Fibroblast of villous mesenchyme (primary cell): ENCODE measurements around the gene AICDA. TPM values are rescaled to one million over a fixed set of nuclear protein-coding genes. Genes with fewer than 3 reads are reported as not detected.

Experiments used
- DNase-seq: peaks from one replicate; pipeline ENCODE4 v3.0.0-alpha.2; 2010; ENCODE audit warnings: low read depth
- H3K4me3 ChIP-seq: 2 replicates; pipeline ENCODE4 v1.5.1; 2011; ENCODE audit warnings: low read depth, mild to moderate bottlenecking, low read length
- total RNA-seq: library from RNA; depleted of rRNA; stranded (reverse); fragments of >200 nt; gene quantifications from 2 replicates; pipeline ENCODE4 v1.2.3, GENCODE V29; 2012
- TF ChIP-seq, protein P1 (sequence below): IDR thresholded peaks from 2 replicates; pipeline ENCODE4 v1.5.1; 2012; ENCODE audit warnings: low read depth, mild to moderate bottlenecking, low read length; ENCODE audit not compliant: insufficient read depth

AICDA gene
- total RNA-seq, 1 donor: not detected

DNA sequence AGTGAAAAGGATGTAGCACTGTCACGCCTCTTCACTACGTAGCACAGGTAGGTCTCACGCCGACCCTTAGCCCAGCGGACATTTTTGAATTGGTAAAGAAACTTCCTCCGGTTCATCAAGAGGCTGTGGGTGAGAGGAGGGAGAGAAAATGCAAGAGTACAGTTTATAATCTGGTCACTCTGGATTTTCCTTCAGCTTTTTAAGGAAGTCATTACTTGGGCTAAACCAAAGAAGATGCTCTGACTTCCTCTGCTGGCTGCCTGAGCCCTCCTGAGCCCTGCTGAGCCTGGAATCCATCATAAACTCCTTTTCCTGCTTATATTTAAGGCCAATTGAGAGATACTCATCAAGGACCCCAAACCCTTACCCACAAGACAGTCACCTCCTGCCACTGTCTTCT, 5.8 kb downstream of the AICDA start:
- TF ChIP-seq, protein P1, sequence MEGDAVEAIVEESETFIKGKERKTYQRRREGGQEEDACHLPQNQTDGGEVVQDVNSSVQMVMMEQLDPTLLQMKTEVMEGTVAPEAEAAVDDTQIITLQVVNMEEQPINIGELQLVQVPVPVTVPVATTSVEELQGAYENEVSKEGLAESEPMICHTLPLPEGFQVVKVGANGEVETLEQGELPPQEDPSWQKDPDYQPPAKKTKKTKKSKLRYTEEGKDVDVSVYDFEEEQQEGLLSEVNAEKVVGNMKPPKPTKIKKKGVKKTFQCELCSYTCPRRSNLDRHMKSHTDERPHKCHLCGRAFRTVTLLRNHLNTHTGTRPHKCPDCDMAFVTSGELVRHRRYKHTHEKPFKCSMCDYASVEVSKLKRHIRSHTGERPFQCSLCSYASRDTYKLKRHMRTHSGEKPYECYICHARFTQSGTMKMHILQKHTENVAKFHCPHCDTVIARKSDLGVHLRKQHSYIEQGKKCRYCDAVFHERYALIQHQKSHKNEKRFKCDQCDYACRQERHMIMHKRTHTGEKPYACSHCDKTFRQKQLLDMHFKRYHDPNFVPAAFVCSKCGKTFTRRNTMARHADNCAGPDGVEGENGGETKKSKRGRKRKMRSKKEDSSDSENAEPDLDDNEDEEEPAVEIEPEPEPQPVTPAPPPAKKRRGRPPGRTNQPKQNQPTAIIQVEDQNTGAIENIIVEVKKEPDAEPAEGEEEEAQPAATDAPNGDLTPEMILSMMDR: no peak
- no peak for DNase-seq
- H3K4me3 ChIP-seq: no peak overlapping the region

DNA sequence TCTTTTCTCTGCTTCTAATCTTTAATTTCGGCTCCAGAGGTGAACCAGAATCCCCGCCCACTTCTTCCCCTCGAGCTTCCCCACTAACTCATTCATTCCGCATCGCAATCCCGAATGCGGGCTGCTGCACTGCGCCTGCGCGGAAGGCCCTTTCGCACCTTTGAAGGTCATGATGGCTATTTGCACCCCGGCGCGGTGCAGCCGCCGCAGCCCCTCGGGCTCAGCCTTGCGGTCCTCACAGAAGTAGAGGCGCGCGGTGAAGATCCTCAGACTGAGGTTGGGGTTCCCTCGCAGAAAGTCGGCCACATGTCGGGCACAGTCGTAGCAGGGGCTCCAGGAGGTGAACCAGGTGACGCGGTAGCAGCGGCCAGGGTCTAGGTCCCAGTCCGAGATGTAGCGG, 7.6 kb downstream of the AICDA start:
- no peak for DNase-seq
- TF ChIP-seq, protein P1: no peak
- no peak overlapping the region for H3K4me3 ChIP-seq

DNA sequence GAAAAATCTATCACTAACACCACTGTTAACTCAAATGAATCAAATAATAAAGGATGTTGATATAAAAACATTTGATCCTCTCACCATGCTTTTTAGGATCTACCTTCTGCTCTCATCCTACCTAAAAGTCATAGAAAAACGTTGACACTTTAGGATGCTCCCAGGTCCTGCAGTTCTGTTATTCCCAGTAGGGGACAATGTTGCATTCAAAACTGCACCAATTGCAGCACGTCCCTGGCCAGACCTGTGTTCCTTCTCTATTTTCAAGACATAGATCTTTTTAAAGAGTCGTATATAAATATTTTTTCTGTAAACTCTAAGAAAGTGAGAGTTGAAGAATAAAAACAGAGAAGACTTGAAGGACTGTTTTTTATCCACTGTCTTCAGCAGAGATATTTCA, 8.8 kb downstream of the AICDA start:
- no peak for DNase-seq
- H3K4me3 ChIP-seq: no peak overlapping the region
- TF ChIP-seq, protein P1: no peak

DNA sequence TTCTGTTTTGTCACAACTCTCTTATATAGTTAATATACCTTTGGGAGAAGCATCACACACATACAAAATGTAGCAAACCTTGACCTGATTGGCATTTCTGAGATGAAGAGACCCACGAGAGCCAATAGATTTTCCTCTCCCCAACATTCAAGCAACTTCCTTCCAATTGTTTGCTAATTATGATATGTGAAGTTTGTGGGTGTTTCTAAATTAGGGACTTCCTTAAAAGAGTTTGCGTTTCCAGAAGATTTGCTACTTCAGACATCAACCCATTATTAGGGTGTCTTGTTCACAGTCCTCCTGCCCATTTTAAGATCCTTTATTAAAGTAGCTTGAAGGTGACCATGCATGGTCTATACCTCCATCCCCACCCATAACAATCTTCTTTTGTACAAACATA, 9.4 kb downstream of the AICDA start:
- TF ChIP-seq, protein P1: no peak
- no peak for DNase-seq
- H3K4me3 ChIP-seq: no peak overlapping the region

DNA sequence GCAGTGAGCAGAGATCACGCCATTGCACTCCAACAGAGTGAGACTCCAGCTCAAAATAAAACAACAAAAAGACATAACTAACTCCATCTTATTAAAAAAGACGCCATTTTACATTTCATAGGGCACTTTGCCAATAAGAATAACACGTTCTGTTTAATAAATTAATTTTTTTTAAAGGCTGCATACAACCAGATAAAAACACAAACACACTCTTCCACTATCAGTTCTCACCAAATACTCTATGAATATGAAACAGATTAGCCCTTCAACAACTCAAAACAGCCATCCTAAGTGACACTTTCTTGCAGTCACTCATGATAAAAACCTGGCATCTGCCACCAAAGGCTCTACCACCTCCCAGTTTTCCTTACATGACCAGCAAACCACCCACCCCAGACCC, 16.1 kb downstream of the AICDA start:
- no peak for DNase-seq
- TF ChIP-seq, protein P1: no peak
- H3K4me3 ChIP-seq: no peak overlapping the region

DNA sequence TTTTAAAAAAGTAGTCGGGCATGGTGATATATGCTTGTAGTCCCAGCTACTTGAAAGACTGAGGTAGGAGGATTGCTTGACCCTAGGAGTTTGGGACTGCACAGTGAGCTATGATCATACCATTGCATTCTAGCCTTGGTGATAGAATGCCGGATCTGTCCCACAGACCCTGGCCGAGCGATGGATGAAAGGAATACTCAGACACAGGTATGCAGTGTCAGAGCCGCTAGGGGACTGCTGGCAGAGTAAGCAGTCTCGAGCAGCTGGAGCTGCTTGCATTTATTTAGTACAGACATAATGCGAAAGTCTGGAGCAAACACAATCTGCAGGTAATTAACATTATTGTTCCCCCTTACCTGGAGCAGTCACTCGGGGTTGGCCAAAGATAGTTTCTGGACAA, 18.6 kb downstream of the AICDA start:
- DNase-seq: no peak
- TF ChIP-seq, protein P1: no peak

DNA sequence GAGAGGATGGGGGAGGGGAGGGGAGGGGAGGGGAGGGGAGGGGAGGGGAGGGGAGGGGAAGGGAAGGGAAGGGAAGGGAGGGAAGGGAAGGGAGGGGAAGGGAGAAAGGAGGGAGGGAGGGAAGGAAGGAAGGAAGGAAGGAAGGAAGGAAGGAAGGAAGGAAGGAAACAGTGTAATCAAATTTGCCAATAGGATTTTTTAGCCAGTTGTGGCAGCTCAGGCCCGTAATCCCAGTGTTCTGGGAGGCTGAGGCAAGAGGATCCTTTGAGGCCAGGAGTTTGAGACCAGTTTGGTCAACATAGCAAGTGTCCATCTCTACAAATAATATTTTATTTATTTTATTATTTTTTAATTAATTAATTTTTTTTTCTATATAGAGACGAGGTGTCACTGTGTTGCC, 19.4 kb downstream of the AICDA start:
- H3K4me3 ChIP-seq: no peak overlapping the region
- DNase-seq: no peak
- TF ChIP-seq, protein P1: no peak

More for the DNA sequence above, 18.6 kb downstream of the AICDA start:
- no peak overlapping the region for H3K4me3 ChIP-seq
